Activated naive CD8-positive, alpha-beta T cell treated with anti-CD3 and anti-CD28 coated beads, Interleukin-2, amount 50 U/mL, for 24 hours (primary cell): ENCODE data around the gene ZNF574.
"Not testable (repeated sequence)": the region's sequence is repeated elsewhere in the genome, so short reads cannot be mapped to it uniquely, and the experiment has no call there.

Source experiments
- ATAC-seq: fragments of 150-1000 bp; cut with Tn5 transposase; one replicate; pipeline ENCODE4 v1.10.0; 2021
- DNase-seq: peaks from one replicate; pipeline ENCODE4 v3.0.0; 2021
- H3K27ac Mint-ChIP-seq: one replicate; pipeline ENCODE4 v1.8.0; 2021; ENCODE audit warnings: mild to moderate bottlenecking, mixed read lengths
- H3K27me3 Mint-ChIP-seq: one replicate; pipeline ENCODE4 v1.8.0; 2021; ENCODE audit warnings: mixed read lengths
- H3K36me3 Mint-ChIP-seq: one replicate; pipeline ENCODE4 v1.8.0; 2021; ENCODE audit warnings: low read depth, mixed read lengths
- H3K4me1 Mint-ChIP-seq: one replicate; pipeline ENCODE4 v1.8.0; 2021; ENCODE audit warnings: mixed read lengths
- H3K4me3 Mint-ChIP-seq: one replicate; pipeline ENCODE4 v1.8.0; 2021; ENCODE audit warnings: mild to moderate bottlenecking, moderate library complexity, mixed read lengths
- H3K9me3 Mint-ChIP-seq: one replicate; pipeline ENCODE4 v1.8.0; 2021; ENCODE audit warnings: mixed read lengths

ZNF574 gene

DNA sequence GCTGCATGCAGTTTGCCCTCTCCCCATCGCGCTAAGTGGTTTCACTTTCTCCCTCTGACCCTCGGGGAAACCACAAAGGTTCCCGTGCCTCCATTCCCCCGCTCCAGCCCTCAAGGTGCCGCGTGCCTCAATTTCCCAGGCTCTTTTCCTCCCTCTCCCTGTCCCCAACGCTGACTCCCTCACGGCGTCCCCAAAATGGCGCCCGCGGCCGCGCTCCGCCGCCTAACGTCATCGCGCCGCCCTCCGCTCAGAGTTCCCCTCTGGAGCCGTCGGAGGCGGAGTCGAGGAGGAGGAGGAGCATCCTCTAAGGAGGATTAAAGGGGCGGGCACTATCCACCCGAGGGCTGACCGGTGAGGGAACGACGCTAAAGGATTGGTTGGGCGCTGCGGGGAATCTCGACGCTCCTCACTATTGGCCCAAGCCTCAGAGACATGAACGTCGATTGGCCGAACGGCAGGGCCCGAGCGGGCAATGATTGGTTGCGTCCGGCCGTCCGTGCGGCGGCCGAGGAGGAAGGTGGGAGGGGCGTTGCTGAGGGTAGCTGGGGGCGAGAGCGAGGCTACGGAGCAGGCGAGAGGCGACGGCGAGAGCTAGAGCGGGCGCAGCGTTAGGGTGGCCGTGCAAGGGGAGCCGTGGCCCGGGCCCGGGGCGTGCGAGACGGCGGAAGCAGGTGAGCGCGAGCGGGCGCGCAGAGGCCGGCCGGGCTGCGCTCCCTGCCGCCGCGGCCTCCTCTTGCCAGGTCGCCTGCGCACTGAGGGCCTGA is at the start of gene ZNF574:
Gene ZNF574 (plus strand): TSS at position 551 of the 764 bp plus-strand sequence. CDS start 2,441 bp downstream, outside the sequence.
- Mint-ChIP-seq H3K4me3 (peak within 1 kb of the TSS; percentile 98), H3K4me1 (peaks cover 40% of the 10 kb centered on the region), H3K36me3 (peaks cover 19% of the 10 kb centered on the region)

DNA sequence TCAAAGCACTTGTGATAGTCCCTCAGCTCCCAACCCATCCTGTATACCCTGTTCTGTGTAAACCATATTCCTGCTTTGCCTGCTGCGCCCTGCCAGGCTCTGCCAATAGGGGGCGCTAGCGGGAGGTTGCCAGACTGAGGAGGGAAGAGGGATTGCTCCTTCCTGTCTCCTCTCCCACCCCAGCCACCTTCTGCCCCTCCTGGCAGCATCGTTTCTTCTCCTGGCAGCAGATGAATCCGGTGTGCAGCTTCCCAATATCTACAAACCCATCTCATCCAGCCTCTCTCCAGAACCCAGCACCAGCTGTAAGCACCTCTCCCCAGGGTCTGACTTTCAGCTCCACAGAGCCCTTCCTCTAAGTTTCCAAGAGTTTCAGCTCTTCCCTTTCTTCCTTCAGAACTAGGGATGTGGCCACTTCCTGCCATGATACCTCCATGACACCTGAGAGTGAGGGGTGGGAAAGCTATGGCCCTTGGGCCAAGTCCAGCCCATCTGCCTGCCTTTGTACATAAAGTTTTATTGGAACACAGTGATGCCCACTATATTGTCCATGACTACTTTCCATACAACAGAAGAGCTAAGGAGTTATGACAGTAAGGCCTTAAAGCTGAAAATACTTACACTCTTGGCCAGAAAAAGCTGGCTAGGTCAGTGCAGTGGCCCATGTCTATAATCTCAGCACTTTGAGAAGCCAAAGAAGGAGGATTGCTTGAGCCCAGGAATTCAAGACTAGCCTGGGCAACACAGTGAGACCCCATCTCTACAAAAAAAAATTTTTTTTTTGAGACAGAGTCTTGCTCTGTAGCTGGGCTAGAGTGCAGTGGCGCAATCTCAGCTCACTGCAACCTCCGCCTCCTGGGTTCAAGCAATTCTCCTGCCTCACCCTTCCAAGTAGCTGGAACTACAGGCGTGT is 47.4 kb upstream of the ZNF574 start:
- Mint-ChIP-seq H3K4me3 (no peak overlapping the region), H3K27me3 (peaks cover 8% of the 10 kb centered on the region), H3K9me3 (no peaks in the 10 kb centered on the region), H3K27ac (no peak overlapping the region), H3K36me3 (no peaks in the 10 kb centered on the region), H3K4me1 (no peaks in the 10 kb centered on the region)
- ATAC-seq (no peak), DNase-seq (peak; percentile 58)

More for the DNA sequence above, at the start of gene ZNF574:
- ATAC-seq (peak; percentile 98), DNase-seq (peak; percentile 97)
- H3K9me3 Mint-ChIP-seq: no peaks in the 10 kb centered on the region
- H3K27ac Mint-ChIP-seq: peak within 1 kb of the TSS; percentile 100
- peaks cover 2% of the 10 kb centered on the region for H3K27me3 Mint-ChIP-seq

GRCh38 chr19:42030645-42031440 is 45.1 kb upstream of the ZNF574 start:
- Mint-ChIP-seq H3K9me3 (no peaks in the 10 kb centered on the region), H3K4me3 (no peak overlapping the region), H3K36me3 (no peaks in the 10 kb centered on the region), H3K4me1 (no peaks in the 10 kb centered on the region), H3K27ac (no peak overlapping the region), H3K27me3 (peaks cover 8% of the 10 kb centered on the region)
- DNase-seq (no peak), ATAC-seq (no peak)

DNA sequence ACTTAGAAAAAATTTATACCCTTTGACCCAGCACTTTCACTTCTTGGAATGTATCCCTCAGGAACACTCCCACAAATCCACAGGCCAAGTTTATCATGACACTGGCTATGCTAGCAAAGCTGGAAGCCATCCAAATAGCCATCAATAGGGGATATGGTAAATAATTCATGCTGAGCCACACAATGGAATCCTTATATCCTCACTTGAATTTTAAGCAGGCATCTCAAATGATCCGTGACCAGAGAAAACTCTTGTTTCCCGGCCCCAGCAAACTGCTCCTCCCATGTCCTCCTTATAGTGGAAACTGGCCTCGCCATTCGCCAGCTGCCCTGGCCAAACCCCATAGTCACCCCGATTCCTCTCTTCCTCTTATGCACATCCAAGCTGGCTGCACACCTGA is 43.5 kb upstream of the ZNF574 start:
- no peak overlapping the region for H3K4me3 Mint-ChIP-seq
- ATAC-seq (no peak), DNase-seq (no peak)
- no peak overlapping the region for H3K27ac Mint-ChIP-seq
- H3K36me3 Mint-ChIP-seq: no peaks in the 10 kb centered on the region
- H3K4me1 Mint-ChIP-seq: no peaks in the 10 kb centered on the region
- no peaks in the 10 kb centered on the region for H3K9me3 Mint-ChIP-seq
- H3K27me3 Mint-ChIP-seq: peaks cover 6% of the 10 kb centered on the region

DNA sequence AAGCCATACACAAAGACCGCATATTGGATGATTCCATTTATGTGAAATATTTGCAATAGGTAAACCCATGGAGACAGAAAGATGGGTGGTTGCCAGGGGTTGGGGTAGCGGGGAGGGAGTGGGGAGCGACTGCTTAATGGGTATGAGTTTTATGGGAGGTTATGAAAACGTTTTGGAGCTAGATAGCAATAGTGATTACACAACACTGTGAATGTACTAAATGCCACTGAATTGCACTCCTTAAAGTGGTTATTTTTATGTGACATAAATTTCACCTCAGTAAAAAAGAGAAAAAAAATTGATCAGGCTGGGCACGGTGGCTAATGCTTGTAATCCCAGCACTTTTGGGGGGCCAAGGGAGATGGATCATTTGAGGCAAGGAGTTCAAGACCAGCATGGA is 42.6 kb upstream of the ZNF574 start:
- peaks cover 6% of the 10 kb centered on the region for H3K27me3 Mint-ChIP-seq
- ATAC-seq (no peak), DNase-seq (no peak)
- no peaks in the 10 kb centered on the region for H3K9me3 Mint-ChIP-seq
- no peak overlapping the region for H3K27ac Mint-ChIP-seq
- no peak overlapping the region for H3K4me3 Mint-ChIP-seq
- H3K36me3 Mint-ChIP-seq: no peaks in the 10 kb centered on the region
- no peaks in the 10 kb centered on the region for H3K4me1 Mint-ChIP-seq

- ATAC-seq: peak; percentile 81
- H3K9me3 Mint-ChIP-seq, H3K4me3 Mint-ChIP-seq, H3K36me3 Mint-ChIP-seq, H3K4me1 Mint-ChIP-seq, H3K27me3 Mint-ChIP-seq, H3K27ac Mint-ChIP-seq: not testable (repeated sequence)
- DNase-seq: peak; percentile 71
These were observed 41.1 kb upstream of the ZNF574 start for GRCh38 chr19:42034640-42035391.

- Mint-ChIP-seq H3K27me3 (peaks cover 4% of the 10 kb centered on the region), H3K36me3 (no peaks in the 10 kb centered on the region), H3K4me1 (no peaks in the 10 kb centered on the region), H3K9me3 (no peaks in the 10 kb centered on the region), H3K27ac (no peak overlapping the region), H3K4me3 (no peak overlapping the region)
- ATAC-seq: peak; percentile 10
- no peak for DNase-seq
These were observed 38.3 kb upstream of the ZNF574 start for GRCh38 chr19:42037649-42038048.

DNA sequence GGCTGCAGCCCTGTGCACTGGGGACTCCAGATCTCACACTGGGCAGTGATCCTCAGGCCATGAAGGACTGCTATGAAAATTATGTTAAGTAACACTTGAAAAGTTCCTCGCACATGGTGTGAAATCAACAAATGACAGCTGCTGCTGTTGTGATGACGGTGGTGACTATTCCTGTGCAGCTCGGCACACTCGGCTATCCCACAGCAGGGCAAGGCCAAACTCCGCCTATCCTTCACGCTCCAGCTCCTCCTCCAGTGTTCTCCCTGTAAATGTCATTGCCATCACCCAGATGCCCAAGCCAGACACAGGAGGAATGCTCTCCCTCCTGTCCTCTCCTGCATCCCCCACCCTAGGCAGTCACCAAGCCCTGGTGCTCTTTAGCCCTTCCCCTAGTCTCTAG is 37.3 kb upstream of the ZNF574 start:
- Mint-ChIP-seq H3K36me3 (no peaks in the 10 kb centered on the region), H3K9me3 (no peaks in the 10 kb centered on the region), H3K4me3 (no peak overlapping the region), H3K27ac (no peak overlapping the region), H3K27me3 (peaks cover 4% of the 10 kb centered on the region), H3K4me1 (no peaks in the 10 kb centered on the region)
- DNase-seq (no peak), ATAC-seq (no peak)

GRCh38 chr19:42040031-42040430 is 35.9 kb upstream of the ZNF574 start:
- no peak overlapping the region for H3K4me3 Mint-ChIP-seq
- peaks cover 4% of the 10 kb centered on the region for H3K27me3 Mint-ChIP-seq
- H3K36me3 Mint-ChIP-seq: no peaks in the 10 kb centered on the region
- ATAC-seq (no peak), DNase-seq (no peak)
- no peaks in the 10 kb centered on the region for H3K9me3 Mint-ChIP-seq
- no peak overlapping the region for H3K27ac Mint-ChIP-seq
- no peaks in the 10 kb centered on the region for H3K4me1 Mint-ChIP-seq

DNA sequence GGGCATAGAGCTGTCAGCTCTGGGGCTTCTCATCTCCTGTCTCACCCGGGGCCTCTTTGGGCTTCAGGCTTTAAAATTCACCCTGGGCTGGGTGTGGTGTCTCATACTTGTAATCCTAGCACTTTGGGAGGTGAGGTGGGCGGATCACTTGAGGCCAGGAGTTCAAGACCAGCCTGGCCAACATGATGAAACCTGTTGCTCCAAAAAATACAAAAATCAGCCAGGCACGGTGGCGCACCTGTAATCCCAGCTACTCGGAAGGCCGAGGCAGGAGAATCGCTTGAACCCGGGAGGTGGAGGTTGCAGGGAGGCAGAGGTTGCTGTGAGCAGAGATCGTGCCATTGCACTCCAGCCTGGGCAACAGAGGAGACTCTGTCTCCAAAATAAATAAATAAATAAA is 35.5 kb upstream of the ZNF574 start:
- H3K27ac Mint-ChIP-seq, H3K36me3 Mint-ChIP-seq, H3K27me3 Mint-ChIP-seq, ATAC-seq, DNase-seq, H3K4me1 Mint-ChIP-seq, H3K9me3 Mint-ChIP-seq, H3K4me3 Mint-ChIP-seq: not testable (repeated sequence)

GRCh38 chr19:42042455-42043170 is 33.4 kb upstream of the ZNF574 start:
- H3K4me3 Mint-ChIP-seq: no peak overlapping the region
- H3K4me1 Mint-ChIP-seq: no peaks in the 10 kb centered on the region
- no peaks in the 10 kb centered on the region for H3K9me3 Mint-ChIP-seq
- H3K27ac Mint-ChIP-seq: no peak overlapping the region
- peaks cover 4% of the 10 kb centered on the region for H3K27me3 Mint-ChIP-seq
- no peaks in the 10 kb centered on the region for H3K36me3 Mint-ChIP-seq
- DNase-seq: no peak
- no peak for ATAC-seq

DNA sequence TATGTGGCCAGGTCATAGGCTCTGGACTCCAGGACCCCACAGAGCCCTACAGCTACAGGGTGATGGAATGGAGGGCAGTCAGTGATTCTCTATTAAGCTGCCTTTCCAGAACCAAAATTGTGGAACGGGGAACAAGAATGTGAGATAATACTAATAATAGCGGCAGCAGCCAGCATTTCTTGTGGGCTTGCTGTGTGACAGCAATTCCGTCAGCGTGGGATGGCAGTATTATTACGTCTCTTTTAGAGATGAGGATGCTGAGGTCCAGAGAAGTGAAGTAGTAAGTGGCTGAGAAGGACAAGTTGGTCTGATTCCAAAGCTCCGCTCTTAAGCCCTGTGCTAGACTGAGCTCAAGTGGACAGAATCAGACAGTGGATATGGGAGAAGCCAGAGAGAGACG is 30.4 kb upstream of the ZNF574 start:
- H3K27ac Mint-ChIP-seq: no peak overlapping the region
- H3K36me3 Mint-ChIP-seq: no peaks in the 10 kb centered on the region
- no peak overlapping the region for H3K4me3 Mint-ChIP-seq
- no peak for DNase-seq
- peaks cover 4% of the 10 kb centered on the region for H3K27me3 Mint-ChIP-seq
- no peaks in the 10 kb centered on the region for H3K9me3 Mint-ChIP-seq
- H3K4me1 Mint-ChIP-seq: peaks cover 8% of the 10 kb centered on the region
- no peak for ATAC-seq

DNA sequence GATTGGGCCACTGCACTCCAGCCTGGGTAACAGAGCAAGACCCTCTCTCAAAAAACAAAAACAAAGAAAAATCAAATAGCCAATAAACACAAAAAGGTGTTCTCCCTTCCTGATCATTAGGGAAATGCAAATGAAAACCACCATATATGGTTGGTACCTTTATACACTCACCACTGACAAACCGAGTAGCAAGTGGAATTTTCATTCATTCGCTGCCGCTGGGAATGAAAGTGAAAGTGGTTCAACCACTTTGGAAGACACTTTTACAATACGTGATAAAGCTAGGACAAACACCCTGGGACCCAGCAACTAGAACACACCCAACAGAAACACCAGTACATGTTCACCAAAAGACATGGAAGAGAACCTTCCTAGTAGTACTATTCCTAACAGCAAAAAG is 27.0 kb upstream of the ZNF574 start:
- H3K4me3 Mint-ChIP-seq: peak overlapping the region; percentile 52
- no peaks in the 10 kb centered on the region for H3K9me3 Mint-ChIP-seq
- DNase-seq (peak; percentile 12), ATAC-seq (no peak)
- H3K27me3 Mint-ChIP-seq: no peaks in the 10 kb centered on the region
- H3K4me1 Mint-ChIP-seq: peaks cover 18% of the 10 kb centered on the region
- peak overlapping the region; percentile 20 for H3K27ac Mint-ChIP-seq
- H3K36me3 Mint-ChIP-seq: no peaks in the 10 kb centered on the region
